Adipose tissue (tissue), 3 donors: ENCODE results near the gene LPCAT2. TPM values are rescaled to one million over a fixed set of nuclear protein-coding genes. Genes with fewer than 3 reads are reported as not detected.

Experiments used
- H3K27ac ChIP-seq: one replicate; pipeline ENCODE4 v1.5.1; 2013; ENCODE audit warnings: low read depth, low read length
- WGBS, 3 donors: extraction: QIAGEN DNeasy Blood & Tissue Kit; methylation state at CpG; one replicate each; pipeline ENCODE4 v1.1.7; 2013; 5-methylcytosine and 5-hydroxymethylcytosine counted together
- polyA plus RNA-seq, 3 donors: library from polyadenylated mRNA; stranded (reverse); fragments of 200-250 nt; gene quantifications; one replicate each; pipeline ENCODE4 v1.2.3, GENCODE V29; 2013
- donor health status: healthy with polysubstance abuse.
- donor health status: Bipolar disorder and iron deficiency.
- donor health status: healthy.

The LPCAT2 gene
- polyA plus RNA-seq, 3 donors = 2.0 to 5.6 (median 4.3) TPM

DNA sequence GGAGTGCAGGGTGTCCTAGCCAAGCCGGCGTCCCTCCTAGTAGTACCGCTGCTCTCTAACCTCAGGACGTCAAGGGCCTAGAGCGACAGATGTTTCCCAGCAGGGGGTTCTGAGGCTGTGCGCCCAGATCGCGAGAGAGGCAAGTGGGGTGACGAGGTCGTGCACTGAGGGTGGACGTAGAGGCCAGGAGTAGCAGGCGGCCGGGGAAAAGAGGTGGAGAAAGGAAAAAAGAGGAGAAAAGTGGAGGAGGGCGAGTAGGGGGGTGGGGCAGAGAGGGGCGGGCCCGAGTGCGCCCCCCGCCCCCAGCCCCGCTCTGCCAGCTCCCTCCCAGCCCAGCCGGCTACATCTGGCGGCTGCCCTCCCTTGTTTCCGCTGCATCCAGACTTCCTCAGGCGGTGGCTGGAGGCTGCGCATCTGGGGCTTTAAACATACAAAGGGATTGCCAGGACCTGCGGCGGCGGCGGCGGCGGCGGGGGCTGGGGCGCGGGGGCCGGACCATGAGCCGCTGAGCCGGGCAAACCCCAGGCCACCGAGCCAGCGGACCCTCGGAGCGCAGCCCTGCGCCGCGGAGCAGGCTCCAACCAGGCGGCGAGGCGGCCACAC lies 29.9 kb upstream of the LPCAT2 start, which contains the start of gene MMP2:
MMP2 (plus strand) TSS at position 372 of the 603 bp plus-strand sequence. CDS start 282 bp downstream, outside the sequence.
- H3K27ac ChIP-seq = no peak within 1 kb of the TSS
- 1 to 2% (median 2%) methylated on average over 35 to 46 of the region's 46 CpGs for WGBS, 3 donors

DNA sequence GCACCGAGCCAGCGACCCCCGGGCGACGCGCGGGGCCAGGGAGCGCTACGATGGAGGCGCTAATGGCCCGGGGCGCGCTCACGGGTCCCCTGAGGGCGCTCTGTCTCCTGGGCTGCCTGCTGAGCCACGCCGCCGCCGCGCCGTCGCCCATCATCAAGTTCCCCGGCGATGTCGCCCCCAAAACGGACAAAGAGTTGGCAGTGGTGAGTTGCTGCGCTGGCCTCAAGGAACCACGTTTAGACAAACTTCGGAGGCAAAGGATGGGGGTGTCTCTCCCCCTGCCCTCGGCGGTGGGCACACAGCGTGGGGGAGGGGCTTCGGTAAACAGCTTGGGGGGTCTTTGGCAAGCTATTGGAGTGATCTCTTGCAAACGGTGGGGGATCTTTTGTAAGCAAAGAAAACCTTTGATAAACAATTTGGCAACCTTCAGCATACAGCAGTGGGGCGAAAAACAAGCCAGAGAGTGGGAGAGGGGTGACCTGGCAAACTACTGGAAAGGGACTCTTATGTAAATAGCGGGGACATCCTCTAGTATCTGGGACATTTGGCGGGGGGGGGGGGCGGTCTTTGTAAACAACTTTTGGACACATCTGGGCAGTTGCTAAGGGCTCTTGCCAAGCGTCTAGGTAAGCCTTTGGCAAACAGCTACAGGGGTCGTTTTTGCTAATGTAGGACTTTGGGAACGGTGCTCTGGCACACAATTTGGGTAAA lies 29.3 kb upstream of the LPCAT2 start:
- H3K27ac ChIP-seq = no peak overlapping the region
- WGBS, 3 donors = 1% methylated on average over 40 to 41 of the region's 41 CpGs

DNA sequence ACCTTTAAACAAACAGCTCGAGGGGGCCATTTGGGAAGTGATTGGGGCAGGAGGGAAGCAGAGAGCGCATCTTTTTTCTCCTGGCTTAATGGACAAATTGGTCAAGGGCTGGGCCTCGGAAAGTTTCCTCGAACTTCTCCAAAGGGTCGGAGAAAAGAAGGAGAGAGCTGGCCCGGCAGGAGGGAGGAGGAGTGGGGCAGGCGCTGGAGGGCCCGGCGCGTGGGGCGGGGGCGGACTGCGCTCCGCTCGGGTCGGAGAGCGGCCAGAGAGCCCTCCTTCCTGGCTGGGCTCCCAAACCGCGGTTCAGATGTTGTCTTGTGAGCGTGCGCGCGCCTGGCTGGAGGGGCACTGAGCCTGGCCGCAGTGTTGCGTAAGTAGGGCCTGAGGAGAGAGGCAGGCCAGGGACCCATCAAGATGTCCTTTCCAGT lies 28.6 kb upstream of the LPCAT2 start:
- WGBS, 3 donors = 0 to 1% (median 1%) methylated on average over 22 to 25 of the region's 25 CpGs
- no peak overlapping the region for H3K27ac ChIP-seq

DNA sequence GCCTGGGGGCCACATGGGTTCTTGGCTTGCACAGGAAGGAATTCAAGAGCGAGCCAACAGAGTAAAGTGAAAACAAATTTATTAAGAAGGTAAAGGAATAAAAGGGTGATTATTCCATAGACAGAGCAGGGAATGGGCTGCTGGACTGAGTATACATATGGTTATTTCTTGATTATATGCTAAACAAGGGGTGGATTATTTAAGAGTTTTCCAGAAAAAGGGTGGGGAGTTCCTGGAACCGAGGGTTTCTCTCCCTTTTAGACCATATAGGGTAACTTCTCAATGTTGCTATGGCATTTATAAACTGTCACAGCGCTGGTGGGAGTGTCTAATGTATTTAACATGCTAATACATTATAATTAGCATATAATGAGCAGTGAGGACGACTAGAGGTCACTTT lies 27.8 kb upstream of the LPCAT2 start:
- no peak overlapping the region for H3K27ac ChIP-seq
- WGBS, 3 donors = 59 to 75% (median 75%) methylated on average over 4 of the region's 4 CpGs

DNA sequence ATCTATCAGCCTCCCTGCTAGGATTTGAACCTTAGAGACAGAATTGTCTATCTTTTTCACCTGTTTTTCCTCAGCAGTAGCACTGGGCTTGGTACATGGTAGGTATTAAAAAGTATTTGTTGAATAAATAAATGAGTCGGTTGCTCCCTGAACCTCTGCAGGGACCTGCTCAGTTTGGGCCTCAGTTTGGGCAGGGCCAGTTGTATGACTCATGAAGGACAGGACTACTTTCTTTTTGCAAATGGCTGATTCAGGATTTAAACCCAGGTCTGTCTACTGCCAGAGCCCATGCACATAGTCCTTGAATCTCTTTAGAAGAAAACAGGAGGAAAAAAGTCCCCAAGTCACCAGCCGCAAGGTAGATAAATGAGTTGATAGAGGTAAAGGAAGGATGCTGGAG lies 26.8 kb upstream of the LPCAT2 start:
- no peak overlapping the region for H3K27ac ChIP-seq
- WGBS, 3 donors = 76 to 87% (median 81%) methylated on average over 2 of the region's 2 CpGs

DNA sequence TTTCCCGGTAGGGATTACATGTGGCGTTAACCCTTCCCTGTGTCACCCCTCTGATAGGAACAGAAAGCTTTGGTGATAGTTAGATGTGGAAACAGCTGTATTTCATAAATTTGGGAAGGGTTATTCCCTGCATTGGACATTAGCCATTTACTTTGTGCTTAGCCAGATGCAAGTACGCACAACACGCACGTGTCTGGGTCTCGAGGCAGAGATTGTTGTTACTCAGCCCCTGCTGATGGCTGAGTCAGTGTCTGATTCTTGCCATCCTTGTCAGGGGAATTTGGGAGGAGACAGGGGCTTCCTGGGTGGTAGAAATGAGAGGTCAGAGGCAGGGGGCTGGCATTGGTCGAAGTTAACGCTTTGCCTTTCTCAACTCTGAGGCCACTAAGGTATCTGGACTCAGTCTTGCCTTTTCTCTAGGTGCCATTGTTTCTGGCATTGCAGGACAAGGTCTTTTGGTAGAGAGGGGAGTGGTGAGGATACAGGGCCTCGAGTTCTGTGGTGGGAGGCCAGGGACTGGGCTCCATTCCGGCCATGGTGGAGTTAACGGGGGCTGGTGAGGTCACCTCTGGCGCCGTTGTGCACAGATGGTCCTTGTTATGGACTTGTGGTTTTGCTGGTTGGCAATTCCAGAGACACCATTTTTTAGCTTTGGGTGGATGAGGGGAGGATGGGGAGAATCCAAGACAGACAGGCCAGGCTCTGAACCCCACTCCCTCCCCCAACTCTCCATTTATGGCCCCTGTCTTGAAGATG lies 21.6 kb upstream of the LPCAT2 start:
- 65 to 77% (median 73%) methylated on average over 13 of the region's 13 CpGs for WGBS, 3 donors
- H3K27ac ChIP-seq = no peak overlapping the region

DNA sequence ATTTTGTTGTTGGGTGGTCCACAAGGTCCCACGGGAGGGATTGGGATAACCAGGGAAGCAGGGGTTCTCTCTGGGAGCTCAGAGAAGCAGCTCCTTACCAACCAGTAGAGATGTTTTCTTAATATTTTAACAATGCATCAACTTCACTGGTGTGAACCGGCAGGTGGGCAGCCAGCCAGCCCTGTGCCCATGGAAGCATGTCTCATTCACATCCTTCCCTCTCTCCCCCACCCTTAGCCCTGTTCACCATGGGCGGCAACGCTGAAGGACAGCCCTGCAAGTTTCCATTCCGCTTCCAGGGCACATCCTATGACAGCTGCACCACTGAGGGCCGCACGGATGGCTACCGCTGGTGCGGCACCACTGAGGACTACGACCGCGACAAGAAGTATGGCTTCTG lies 20.6 kb upstream of the LPCAT2 start:
- WGBS, 3 donors = 85 to 93% (median 90%) methylated on average over 12 of the region's 12 CpGs

DNA sequence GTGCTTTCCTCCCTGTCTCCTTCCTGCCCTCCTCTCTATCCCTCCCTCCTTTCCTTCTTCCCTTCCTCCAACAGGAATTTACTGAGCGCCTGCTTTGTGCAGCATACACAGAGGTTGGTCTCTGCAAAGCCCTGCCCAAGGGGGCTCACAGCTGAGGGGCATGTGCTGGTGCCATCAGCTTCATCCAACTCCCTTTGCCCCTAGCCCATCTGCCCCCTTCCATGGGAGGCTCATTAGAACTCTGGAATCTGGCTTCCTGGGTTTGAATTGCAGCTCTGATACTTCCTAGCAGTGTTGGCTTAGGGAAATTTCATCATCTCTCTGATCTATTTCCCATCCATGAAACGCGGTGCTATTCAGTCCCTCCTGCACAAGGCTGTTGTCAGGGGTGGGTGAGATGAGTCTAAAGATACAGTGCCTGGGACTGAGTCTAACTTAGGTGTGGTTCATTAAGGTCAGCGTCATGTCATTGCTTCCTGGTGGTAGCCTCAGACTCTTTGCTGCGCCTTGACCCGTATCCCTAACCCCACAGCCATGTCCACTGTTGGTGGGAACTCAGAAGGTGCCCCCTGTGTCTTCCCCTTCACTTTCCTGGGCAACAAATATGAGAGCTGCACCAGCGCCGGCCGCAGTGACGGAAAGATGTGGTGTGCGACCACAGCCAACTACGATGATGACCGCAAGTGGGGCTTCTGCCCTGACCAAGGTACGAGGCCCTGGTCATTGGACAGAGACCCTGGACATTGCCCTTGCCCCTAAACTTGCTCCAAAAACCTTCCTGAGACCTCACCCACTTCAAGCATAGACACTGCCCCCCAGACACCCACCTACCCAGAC lies 19.5 kb upstream of the LPCAT2 start:
- H3K27ac ChIP-seq = no peak overlapping the region
- WGBS, 3 donors = 92 to 95% (median 94%) methylated on average over 14 of the region's 14 CpGs

More for the DNA sequence above, 20.6 kb upstream of the LPCAT2 start:
- no peak overlapping the region for H3K27ac ChIP-seq

DNA sequence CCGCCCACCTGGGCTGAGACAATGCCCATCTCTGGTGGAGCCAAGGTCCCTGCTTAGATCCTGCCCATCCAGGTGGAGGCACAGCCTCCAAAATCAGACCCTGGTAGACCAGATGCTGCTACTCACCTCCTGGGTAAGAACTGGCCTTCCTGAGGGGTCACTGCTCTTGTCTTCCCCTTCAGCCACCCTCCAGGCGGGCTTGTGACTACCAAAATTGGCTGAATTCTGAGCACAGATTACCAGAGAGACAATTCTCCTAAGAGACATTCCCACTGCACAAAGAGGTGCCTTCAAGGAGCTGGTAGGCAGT lies 19.0 kb upstream of the LPCAT2 start:
- H3K27ac ChIP-seq = no peak overlapping the region
- WGBS, 3 donors = 90 to 97% (median 95%) methylated on average over 2 of the region's 2 CpGs

DNA sequence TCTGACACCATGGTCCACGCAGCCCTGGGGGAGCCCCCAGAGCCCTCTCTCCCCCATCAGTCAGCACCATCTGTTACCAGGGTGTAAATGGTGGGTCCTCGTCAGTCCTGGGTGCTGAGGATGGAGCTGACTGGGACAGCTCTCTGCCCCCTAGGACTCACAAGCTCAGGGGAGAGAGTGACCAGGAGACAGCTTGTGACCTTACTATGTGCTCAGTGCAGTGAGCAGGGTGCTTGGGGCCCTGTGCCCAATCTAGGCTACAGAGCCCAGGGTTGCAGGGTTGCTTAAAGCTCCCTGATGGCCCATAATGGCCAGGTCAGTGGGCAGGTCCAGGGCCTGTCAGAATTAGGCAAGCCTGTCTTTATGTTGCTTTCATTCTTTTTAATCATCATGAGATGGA lies 18.6 kb upstream of the LPCAT2 start:
- H3K27ac ChIP-seq = no peak overlapping the region
- WGBS, 3 donors = 87 to 100% (median 91%) methylated on average over 2 of the region's 2 CpGs

DNA sequence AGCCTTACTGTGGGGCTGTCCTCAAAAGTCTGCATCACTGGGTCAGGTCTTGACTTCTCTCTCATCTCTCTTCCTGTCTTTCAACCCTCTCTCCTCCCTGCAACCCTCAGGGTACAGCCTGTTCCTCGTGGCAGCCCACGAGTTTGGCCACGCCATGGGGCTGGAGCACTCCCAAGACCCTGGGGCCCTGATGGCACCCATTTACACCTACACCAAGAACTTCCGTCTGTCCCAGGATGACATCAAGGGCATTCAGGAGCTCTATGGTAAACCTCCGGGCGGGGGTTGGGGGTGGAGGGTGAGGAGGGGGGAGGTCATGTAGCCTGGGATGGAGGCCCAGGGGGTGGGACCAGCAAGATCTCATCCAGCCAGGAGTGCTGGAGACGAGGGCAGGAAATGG lies 17.2 kb upstream of the LPCAT2 start:
- 62 to 70% (median 65%) methylated on average over 7 of the region's 7 CpGs for WGBS, 3 donors
- H3K27ac ChIP-seq = no peak overlapping the region

DNA sequence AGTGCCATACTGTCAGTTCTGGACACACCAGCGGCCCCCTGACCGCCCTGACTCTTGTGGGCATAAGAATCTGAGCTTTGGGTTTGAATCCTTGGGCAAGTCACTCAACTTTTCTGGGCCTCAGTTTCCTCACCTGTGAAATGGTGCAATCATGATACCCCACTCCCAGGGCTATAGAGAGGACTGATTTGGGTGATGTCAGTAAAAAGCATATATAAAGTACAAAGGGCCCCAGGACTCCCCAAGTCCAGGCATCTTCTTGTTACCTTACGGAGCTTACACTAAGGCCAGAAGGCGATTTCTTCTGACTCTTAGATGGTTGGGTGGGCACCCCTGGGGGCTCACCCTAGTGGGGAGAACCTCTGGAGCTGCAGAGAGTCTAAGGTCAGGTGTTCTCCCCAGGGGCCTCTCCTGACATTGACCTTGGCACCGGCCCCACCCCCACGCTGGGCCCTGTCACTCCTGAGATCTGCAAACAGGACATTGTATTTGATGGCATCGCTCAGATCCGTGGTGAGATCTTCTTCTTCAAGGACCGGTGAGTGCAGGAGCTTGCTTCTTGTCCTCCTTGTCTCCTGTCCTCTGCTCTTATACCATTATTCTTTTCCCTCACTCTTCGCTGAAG lies 16.0 kb upstream of the LPCAT2 start:
- H3K27ac ChIP-seq = no peak overlapping the region
- 79 to 85% (median 84%) methylated on average over 10 of the region's 10 CpGs for WGBS, 3 donors

DNA sequence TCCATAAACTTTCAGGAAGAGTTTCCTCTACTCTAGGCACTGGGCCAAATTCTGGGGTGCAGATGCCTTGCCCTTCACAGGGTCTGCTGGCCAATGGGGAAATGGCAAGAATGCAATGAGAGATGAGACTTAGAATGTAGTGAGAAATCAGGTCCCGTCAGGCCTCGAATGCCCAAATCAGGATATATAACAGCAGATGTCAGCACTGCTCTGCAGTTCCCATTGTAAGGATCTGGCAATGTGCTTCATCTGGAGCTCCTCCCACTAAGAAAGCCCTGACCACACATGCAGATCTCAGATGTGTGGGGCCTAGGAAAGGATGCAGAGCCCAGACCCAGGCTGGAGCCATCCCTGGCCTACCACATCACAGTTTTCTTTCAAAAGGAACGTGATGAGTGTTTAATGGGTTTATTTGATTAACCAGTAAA lies 13.9 kb upstream of the LPCAT2 start:
- H3K27ac ChIP-seq = no peak overlapping the region
- WGBS, 3 donors = 22 to 36% (median 22%) methylated on average over 3 of the region's 3 CpGs

DNA sequence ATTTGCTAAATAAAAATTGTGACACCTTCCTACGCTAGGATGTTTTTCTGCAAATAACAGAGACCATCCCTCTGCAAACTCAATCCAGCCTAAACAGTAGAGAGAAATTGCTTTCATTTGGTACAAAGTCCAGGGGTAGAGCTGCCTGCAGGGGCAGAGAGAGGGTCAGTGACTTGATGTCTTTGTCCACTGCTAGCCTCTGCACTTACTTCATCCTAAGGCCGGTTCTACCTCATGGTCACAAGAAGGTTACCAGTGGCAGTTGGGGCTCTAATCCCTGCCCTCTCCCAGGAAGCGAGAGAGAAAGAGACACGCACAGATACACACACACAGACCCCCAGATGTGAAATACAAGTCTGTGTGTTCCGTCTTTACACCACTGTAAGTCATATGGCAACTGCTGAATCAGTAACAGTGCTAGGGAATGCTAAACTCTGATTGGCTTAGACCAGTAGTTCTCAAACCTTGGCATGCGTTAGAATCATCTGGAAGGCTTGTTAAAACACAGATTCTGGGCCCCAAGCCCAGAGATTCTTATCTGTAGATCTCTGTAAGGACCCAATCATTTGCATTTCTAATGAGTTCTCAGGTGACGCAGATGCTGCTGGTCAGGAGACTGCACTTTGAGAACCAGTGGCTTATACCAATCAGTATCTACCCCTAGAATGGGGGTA lies 13.1 kb upstream of the LPCAT2 start:
- no peak overlapping the region for H3K27ac ChIP-seq
- 70 to 75% (median 72%) methylated on average over 7 of the region's 7 CpGs for WGBS, 3 donors

DNA sequence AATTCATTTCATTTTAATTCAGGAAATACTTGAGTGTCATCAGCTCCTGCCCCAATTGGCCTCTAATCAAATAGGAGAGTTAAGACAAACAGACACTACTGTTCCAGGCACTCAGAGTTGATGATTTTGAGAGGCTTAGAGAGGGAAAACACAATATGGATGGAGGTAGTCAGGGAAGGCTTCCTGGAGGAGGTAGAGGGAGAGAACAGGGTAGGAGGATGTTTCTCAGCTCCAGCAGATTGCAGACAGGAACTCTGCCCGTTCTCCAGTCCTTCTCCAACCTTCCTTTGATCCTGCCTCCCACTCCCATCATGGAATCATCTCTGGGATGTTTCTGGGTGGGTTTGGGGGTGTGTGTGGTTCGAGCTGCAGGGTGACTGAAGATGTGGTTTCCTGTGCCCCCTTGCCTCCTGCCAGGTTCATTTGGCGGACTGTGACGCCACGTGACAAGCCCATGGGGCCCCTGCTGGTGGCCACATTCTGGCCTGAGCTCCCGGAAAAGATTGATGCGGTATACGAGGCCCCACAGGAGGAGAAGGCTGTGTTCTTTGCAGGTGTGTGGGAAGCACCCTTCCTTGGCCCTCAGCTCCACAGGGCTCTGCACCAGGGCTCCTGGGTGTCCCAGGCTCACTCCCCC lies 12.2 kb upstream of the LPCAT2 start:
- WGBS, 3 donors = 45 to 54% (median 50%) methylated on average over 8 of the region's 8 CpGs
- no peak overlapping the region for H3K27ac ChIP-seq

DNA sequence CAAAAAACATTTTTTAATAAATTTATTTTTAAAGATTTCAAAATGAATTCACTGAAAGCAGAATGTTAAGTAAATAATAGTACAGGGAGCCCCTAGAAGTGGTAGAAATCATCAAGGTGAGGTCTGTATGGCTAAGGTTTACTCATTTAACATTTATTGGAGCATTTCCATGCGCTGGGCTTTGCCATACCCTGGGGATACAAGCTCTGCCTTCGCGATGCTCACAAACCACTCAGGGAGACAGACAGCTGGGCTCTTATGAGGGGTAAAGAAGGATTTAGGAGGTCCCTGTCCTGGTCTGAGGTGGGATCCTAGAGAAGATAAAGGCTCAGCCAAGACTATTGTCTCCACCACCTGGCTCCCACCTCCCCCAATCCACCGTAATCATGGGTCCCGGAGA lies 11.3 kb upstream of the LPCAT2 start:
- 74 to 97% (median 94%) methylated on average over 5 of the region's 5 CpGs for WGBS, 3 donors
- H3K27ac ChIP-seq = no peak overlapping the region

DNA sequence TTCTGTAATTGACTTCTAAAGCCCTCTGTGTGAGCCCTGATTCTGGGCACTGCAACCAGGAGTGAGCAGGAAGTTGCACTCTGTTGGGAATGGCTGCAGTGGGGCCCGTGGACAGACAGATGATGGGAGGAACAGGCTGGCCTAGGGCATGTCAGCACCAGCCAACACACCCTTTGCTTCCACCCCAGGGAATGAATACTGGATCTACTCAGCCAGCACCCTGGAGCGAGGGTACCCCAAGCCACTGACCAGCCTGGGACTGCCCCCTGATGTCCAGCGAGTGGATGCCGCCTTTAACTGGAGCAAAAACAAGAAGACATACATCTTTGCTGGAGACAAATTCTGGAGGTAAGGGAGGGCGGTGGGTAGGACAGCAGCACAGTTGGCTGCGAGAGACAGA lies 10.8 kb upstream of the LPCAT2 start:
- no peak overlapping the region for H3K27ac ChIP-seq
- WGBS, 3 donors = 83 to 89% (median 85%) methylated on average over 6 of the region's 6 CpGs
